HepG2 (cell line): Measurements from ENCODE around the gene OVAAL. TPM values are rescaled to one million over a fixed set of nuclear protein-coding genes. Genes with fewer than 3 reads are reported as not detected.

ENCODE experiments used
- CBX2 ChIP-seq, 2 experiments: fragments of 200-600 bp in 1 of 2; sonication (generic); formaldehyde crosslinking in 1 of 2; IDR thresholded peaks; 2 replicates each; pipeline versions ENCODE4 v1.7.0 to v1.8.1; 2018 to 2022; ENCODE audit warnings: low read depth in 2 of 2, low read length in 1 of 2, mild to moderate bottlenecking in 1 of 2, missing genetic modification reagents in 1 of 2
- ELF3 ChIP-seq: IDR thresholded peaks from 2 replicates; pipeline ENCODE4 v1.6.1; 2016; ENCODE audit warnings: missing genetic modification reagents, missing compliant biosample characterization
- FOXA1 ChIP-seq, 2 experiments: fragments of 450-650 bp in 1 of 2; sonication (generic) in 1 of 2; formaldehyde crosslinking in 1 of 2; IDR thresholded peaks; 2 replicates each; pipeline versions ENCODE4 v1.4.0 to v1.6.1; 2016 to 2020; ENCODE audit warnings: missing genetic modification reagents in 1 of 2
- FOXA3 ChIP-seq: IDR thresholded peaks from 2 replicates; pipeline ENCODE4 v1.6.1; 2016; ENCODE audit warnings: missing genetic modification reagents, missing compliant biosample characterization
- GATAD2A ChIP-seq: IDR thresholded peaks from 2 replicates; pipeline ENCODE4 v1.6.1; 2016
- HCFC1 ChIP-seq: fragments of 150-350 bp; IDR thresholded peaks from 2 replicates; pipeline ENCODE4 v1.6.1; 2014; ENCODE audit warnings: low read depth, low read length
- HMGXB4 ChIP-seq, 2 experiments: sonication (generic) in 1 of 2; formaldehyde crosslinking in 1 of 2; IDR thresholded peaks; 2 replicates each; pipeline versions ENCODE4 v1.4.0 to v1.6.1; 2018 to 2020; ENCODE audit warnings: missing genetic modification reagents in 2 of 2, borderline replicate concordance in 1 of 2, low read depth in 1 of 2, mild to moderate bottlenecking in 1 of 2, missing biosample characterization in 1 of 2
- KAT8 ChIP-seq: IDR thresholded peaks from 2 replicates; pipeline ENCODE4 v1.6.1; 2016; ENCODE audit warnings: missing genetic modification reagents, missing compliant biosample characterization
- KLF12 ChIP-seq: sonication (generic); formaldehyde crosslinking; IDR thresholded peaks from 2 replicates; pipeline ENCODE4 v1.4.0; 2020; ENCODE audit warnings: missing genetic modification reagents, borderline replicate concordance
- RCOR2 ChIP-seq: IDR thresholded peaks from 2 replicates; pipeline ENCODE4 v1.6.1; 2016; ENCODE audit warnings: missing biosample characterization, missing genetic modification reagents
- SATB2 ChIP-seq: sonication (generic); formaldehyde crosslinking; IDR thresholded peaks from 2 replicates; pipeline ENCODE4 v1.5.0; 2020; ENCODE audit warnings: missing genetic modification reagents
- THYN1 ChIP-seq: sonication (generic); formaldehyde crosslinking; IDR thresholded peaks from 2 replicates; pipeline ENCODE4 v1.8.1; 2023; ENCODE audit warnings: low read depth, mild to moderate bottlenecking, moderate library complexity, missing genetic modification reagents, borderline replicate concordance
- TP53 ChIP-seq: sonication (generic); formaldehyde crosslinking; conservative IDR thresholded peaks from 2 replicates; pipeline ENCODE4 v1.4.0; 2020; ENCODE audit warnings: missing genetic modification reagents
- ZNF614 ChIP-seq: IDR thresholded peaks from 2 replicates; pipeline ENCODE4 v1.6.1; 2018; ENCODE audit warnings: missing biosample characterization, missing genetic modification reagents, inconsistent platforms, borderline replicate concordance
- polyA plus RNA-seq, 8 experiments: library from polyadenylated mRNA; depleted of rRNA in 3 of 8; stranded (reverse) in 7 of 8; unstranded in 1 of 8; fragments of >200 nt; fragmentation: Illumina TruSeq in 4 of 8; extraction: Trizol in 4 of 8; gene quantifications; 2 replicates each; pipeline versions ENCODE4 v1.2.1 to v1.2.3, GENCODE V29; 2011 to 2016; ENCODE audit warnings: low read depth in 4 of 8, missing spikeins in 1 of 8, mixed read lengths in 1 of 8; ENCODE audit not compliant: insufficient read depth in 1 of 8
- total RNA-seq, 5 experiments: library from RNA; depleted of rRNA; stranded (reverse); fragments of >200 nt; fragmentation: Illumina TruSeq; extraction: Trizol; gene quantifications; 2 replicates each; pipeline ENCODE4 v1.2.3, GENCODE V29; 2016; ENCODE audit warnings: low read depth in 1 of 5
- TF ChIP-seq, protein P1 (sequence below): sonication (generic); formaldehyde crosslinking; IDR thresholded peaks from 2 replicates; pipeline ENCODE4 v1.4.0; 2020; ENCODE audit warnings: missing genetic modification reagents
- TF ChIP-seq, protein P2 (sequence below): IDR thresholded peaks from 2 replicates; pipeline ENCODE4 v1.6.1; 2012; ENCODE audit warnings: inconsistent platforms
- TF ChIP-seq, protein P3 (sequence below): sonication (generic); formaldehyde crosslinking; IDR thresholded peaks from 2 replicates; pipeline ENCODE4 v1.5.0; 2020; ENCODE audit warnings: mild to moderate bottlenecking, missing genetic modification reagents

Gene OVAAL
- total and polyA plus RNA-seq, 2 of the 13 experiments (the other 11 are each of a cell fraction or from before 2014, with no cell fraction given), result 0.04 TPM; not detected in 1

DNA sequence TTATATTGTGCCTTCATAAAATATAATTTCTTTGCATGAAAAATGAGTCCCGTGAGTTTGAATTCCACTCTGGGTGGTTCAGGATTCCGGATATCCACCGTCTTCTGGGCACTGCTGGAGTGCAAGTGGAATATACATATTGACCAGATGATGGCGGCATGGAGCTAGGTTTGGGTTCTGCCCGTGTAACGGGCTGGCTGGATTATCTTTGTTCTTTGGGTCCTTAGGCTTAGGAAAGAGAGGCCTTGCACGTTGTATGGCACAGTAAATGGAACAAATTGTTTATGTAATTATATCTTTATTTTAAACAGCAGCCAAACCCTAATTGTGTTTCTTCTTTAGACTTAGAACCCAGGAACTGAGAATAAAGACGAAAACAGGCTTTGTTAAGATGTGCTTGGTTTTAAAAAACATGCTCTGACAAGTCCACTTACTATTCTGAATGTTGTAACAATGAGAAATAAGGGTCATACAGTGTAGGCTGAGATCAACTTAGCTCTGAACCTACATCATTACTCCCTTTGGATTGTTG, 42.8 kb upstream of the OVAAL start (continued):
- TF ChIP-seq, protein P1, sequence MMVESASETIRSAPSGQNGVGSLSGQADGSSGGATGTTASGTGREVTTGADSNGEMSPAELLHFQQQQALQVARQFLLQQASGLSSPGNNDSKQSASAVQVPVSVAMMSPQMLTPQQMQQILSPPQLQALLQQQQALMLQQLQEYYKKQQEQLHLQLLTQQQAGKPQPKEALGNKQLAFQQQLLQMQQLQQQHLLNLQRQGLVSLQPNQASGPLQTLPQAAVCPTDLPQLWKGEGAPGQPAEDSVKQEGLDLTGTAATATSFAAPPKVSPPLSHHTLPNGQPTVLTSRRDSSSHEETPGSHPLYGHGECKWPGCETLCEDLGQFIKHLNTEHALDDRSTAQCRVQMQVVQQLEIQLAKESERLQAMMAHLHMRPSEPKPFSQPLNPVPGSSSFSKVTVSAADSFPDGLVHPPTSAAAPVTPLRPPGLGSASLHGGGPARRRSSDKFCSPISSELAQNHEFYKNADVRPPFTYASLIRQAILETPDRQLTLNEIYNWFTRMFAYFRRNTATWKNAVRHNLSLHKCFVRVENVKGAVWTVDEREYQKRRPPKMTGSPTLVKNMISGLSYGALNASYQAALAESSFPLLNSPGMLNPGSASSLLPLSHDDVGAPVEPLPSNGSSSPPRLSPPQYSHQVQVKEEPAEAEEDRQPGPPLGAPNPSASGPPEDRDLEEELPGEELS (CRISPR knock-in tag), result 0 out of 2 replicates have a peak, but pooled peaks have one; percentile 18
- 0 out of 2 replicates have a peak, but pooled peaks have one; percentile 24 for TF ChIP-seq KLF12
- TF ChIP-seq ELF3, result 0 out of 2 replicates have a peak, but pooled peaks have one; percentile 35
- TF ChIP-seq SATB2 (CRISPR knock-in tag), result no peak
- 0 out of 2 replicates have a peak, but pooled peaks have one; percentile 24 for TF ChIP-seq KAT8
- TF ChIP-seq, protein P2, sequence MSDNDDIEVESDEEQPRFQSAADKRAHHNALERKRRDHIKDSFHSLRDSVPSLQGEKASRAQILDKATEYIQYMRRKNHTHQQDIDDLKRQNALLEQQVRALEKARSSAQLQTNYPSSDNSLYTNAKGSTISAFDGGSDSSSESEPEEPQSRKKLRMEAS, result no peak
- TF ChIP-seq ZNF614, result 0 out of 2 replicates have a peak, but pooled peaks have one; percentile 18
- TF ChIP-seq THYN1 (CRISPR knock-in tag), result no peak
- TF ChIP-seq FOXA3 (CRISPR knock-in tag), result peak; percentile 41; the same call in 1 of the 2 replicates
- peak; percentile 69 for TF ChIP-seq GATAD2A (CRISPR knock-in tag)
- TF ChIP-seq, protein P3, sequence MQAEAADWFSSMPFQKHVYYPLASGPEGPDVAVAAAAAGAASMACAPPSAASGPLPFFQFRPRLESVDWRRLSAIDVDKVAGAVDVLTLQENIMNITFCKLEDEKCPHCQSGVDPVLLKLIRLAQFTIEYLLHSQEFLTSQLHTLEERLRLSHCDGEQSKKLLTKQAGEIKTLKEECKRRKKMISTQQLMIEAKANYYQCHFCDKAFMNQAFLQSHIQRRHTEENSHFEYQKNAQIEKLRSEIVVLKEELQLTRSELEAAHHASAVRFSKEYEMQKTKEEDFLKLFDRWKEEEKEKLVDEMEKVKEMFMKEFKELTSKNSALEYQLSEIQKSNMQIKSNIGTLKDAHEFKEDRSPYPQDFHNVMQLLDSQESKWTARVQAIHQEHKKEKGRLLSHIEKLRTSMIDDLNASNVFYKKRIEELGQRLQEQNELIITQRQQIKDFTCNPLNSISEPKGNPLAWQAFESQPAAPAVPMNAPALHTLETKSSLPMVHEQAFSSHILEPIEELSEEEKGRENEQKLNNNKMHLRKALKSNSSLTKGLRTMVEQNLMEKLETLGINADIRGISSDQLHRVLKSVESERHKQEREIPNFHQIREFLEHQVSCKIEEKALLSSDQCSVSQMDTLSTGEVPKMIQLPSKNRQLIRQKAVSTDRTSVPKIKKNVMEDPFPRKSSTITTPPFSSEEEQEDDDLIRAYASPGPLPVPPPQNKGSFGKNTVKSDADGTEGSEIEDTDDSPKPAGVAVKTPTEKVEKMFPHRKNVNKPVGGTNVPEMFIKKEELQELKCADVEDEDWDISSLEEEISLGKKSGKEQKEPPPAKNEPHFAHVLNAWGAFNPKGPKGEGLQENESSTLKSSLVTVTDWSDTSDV (CRISPR knock-in tag), result no peak
- TF ChIP-seq FOXA1 (IDR thresholded peaks at IDR 0.05), result no peak
- TF ChIP-seq FOXA1 (CRISPR knock-in tag; IDR thresholded peaks at IDR 0.05), result peak; percentile 5; the same call in 1 of the 2 replicates
- no peak for TF ChIP-seq HCFC1
- no peak for TF ChIP-seq RCOR2 (CRISPR knock-in tag)
- peak in 1 of 2 experiments; percentile 58; a peak in 1 of 4 replicates for TF ChIP-seq HMGXB4 (CRISPR knock-in tag; IDR thresholded peaks at IDR 0.05; ENCODE audit: borderline replicate concordance in 1 of 2, low read depth in 1 of 2)
- 0 out of 2 replicates have a peak, but pooled peaks have one; percentile 80 for TF ChIP-seq TP53 (CRISPR knock-in tag)
- TF ChIP-seq CBX2 (IDR thresholded peaks at IDR 0.05; ENCODE audit: low read depth, low read length), result no peak
- TF ChIP-seq CBX2 (CRISPR knock-in tag; IDR thresholded peaks at IDR 0.05; ENCODE audit: low read depth), result no peak
- TF ChIP-seq, all 625 proteins: peak for 43
